Sigmoid colon (tissue), 7 donors: ENCODE results near the gene FUT6. TPM values are rescaled to one million over a fixed set of nuclear protein-coding genes. Genes with fewer than 3 reads are reported as not detected.

ENCODE experiments used
- DNase-seq: peaks from one replicate; pipeline ENCODE4 v3.0.0-alpha.2; 2019
- H3K27ac ChIP-seq, 4 donors: fragments of 200-600 bp; sonication (generic); one replicate each; pipeline ENCODE4 v1.5.1; 2016 to 2019; ENCODE audit warnings: mild to moderate bottlenecking in 1 of 4
- H3K27me3 ChIP-seq, 3 donors: fragments of 200-600 bp; sonication (generic); one replicate each; pipeline ENCODE4 v1.5.1; 2019; ENCODE audit warnings: mild to moderate bottlenecking in 1 of 3
- H3K36me3 ChIP-seq, 4 donors: fragments of 200-600 bp; sonication (generic); one replicate each; pipeline ENCODE4 v1.5.1; 2016 to 2019
- H3K4me1 ChIP-seq, 4 donors: fragments of 200-600 bp; sonication (generic); one replicate each; pipeline ENCODE4 v1.5.1; 2017 to 2019
- H3K4me3 ChIP-seq, 4 donors: fragments of 200-600 bp; sonication (generic); one replicate each; pipeline ENCODE4 v1.5.1; 2017 to 2019; ENCODE audit warnings: mild to moderate bottlenecking in 2 of 4, moderate library complexity in 1 of 4
- H3K9me3 ChIP-seq, 4 donors: fragments of 200-600 bp in 3 of 4; sonication (generic) in 3 of 4; one replicate each; pipeline versions ENCODE4 v1.5.1 to v1.6.1; 2013 to 2019
- EP300 ChIP-seq, 4 donors: sonication (generic); formaldehyde crosslinking; IDR thresholded peaks; one replicate each; pipeline ENCODE4 v1.6.1; 2017; ENCODE audit warnings: antibody characterized with exemption in 4 of 4
- POLR2A ChIP-seq, 2 donors: fragments of 450-650 bp; IDR thresholded peaks; one replicate each; pipeline ENCODE4 v1.6.1; 2016; ENCODE audit warnings: antibody characterized with exemption in 2 of 2, mild to moderate bottlenecking in 2 of 2, moderate library complexity in 2 of 2
- POLR2AphosphoS5 ChIP-seq, 4 donors: sonication (generic); formaldehyde crosslinking; IDR thresholded peaks; one replicate each; pipeline ENCODE4 v1.6.1; 2017; ENCODE audit warnings: antibody characterized with exemption in 4 of 4
- WGBS, 2 donors: extraction: QIAGEN DNeasy Blood & Tissue Kit; methylation state at CpG; one replicate each; pipeline ENCODE4 v1.1.7; 2013; 5-methylcytosine and 5-hydroxymethylcytosine counted together
- intact Hi-C: fragments of 100-400 bp; cut with DNase I; formaldehyde crosslinking; loops from one replicate; pipeline ENCODE4 v1.15.1; 2023
- polyA plus RNA-seq, 3 donors: library from polyadenylated mRNA; stranded (reverse); fragments of 200-250 nt; gene quantifications; one replicate each; pipeline ENCODE4 v1.2.3, GENCODE V29; 2013
- total RNA-seq, 4 donors: library from RNA; depleted of rRNA; stranded (reverse); fragments of >200 nt; gene quantifications; one replicate each; pipeline ENCODE4 v1.1.0, GENCODE V29; 2016
- TF ChIP-seq, protein P1 (sequence below), 4 experiments: fragments of 450-650 bp in 3 of 4; fragments of 200-600 bp in 1 of 4; IDR thresholded peaks; one replicate each; pipeline ENCODE4 v1.5.1; 2016 to 2019; ENCODE audit warnings: antibody characterized with exemption in 4 of 4, mild to moderate bottlenecking in 3 of 4, moderate library complexity in 2 of 4
- donor health status: healthy with polysubstance abuse.
- donor health status: Bipolar disorder and iron deficiency.
- donor health status: healthy.

The FUT6 gene
- total and polyA plus RNA-seq, 7 donors: 14.8 to 61.1 (median 21.0) TPM; not detected in 4

GRCh38 chr19:5814123-5814851 is 25.2 kb downstream of the FUT6 start:
- H3K27ac ChIP-seq: no peak overlapping the region

DNA sequence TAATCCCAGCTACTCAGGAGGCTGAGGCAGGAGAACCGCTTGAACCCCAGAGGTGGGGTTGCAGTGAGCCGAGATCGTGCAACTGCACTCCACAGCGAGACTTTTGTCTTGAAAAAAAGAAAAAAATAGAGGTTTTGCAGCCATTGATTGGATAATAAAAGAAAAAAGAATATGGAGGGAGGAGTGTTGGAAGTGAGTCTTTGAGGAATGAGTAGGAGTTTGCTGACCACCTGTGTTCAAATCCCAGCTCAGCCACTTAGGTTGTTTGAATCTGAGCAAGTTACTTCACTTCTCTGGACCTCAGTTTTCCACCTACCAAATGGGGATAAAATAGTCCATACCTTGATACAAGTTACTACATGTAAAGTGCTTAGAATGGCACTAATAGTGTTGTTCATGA is 28.4 kb downstream of the FUT6 start:
- Histone ChIP-seq H3K4me3 (no peak overlapping the region), H3K27ac (no peak overlapping the region), H3K36me3 (no peaks in the 10 kb centered on the region), H3K9me3 (no peaks in the 10 kb centered on the region), H3K27me3 (no peaks in the 10 kb centered on the region), H3K4me1 (peaks cover 0 to 5% (median 4%) of the 10 kb centered on the region in 4 donors)
- intact Hi-C loops: no loop called here
- no peak for TF ChIP-seq POLR2A (IDR thresholded peaks at IDR 0.05)
- TF ChIP-seq EP300 (IDR thresholded peaks at IDR 0.05): no peak
- TF ChIP-seq, protein P1, sequence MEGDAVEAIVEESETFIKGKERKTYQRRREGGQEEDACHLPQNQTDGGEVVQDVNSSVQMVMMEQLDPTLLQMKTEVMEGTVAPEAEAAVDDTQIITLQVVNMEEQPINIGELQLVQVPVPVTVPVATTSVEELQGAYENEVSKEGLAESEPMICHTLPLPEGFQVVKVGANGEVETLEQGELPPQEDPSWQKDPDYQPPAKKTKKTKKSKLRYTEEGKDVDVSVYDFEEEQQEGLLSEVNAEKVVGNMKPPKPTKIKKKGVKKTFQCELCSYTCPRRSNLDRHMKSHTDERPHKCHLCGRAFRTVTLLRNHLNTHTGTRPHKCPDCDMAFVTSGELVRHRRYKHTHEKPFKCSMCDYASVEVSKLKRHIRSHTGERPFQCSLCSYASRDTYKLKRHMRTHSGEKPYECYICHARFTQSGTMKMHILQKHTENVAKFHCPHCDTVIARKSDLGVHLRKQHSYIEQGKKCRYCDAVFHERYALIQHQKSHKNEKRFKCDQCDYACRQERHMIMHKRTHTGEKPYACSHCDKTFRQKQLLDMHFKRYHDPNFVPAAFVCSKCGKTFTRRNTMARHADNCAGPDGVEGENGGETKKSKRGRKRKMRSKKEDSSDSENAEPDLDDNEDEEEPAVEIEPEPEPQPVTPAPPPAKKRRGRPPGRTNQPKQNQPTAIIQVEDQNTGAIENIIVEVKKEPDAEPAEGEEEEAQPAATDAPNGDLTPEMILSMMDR (IDR thresholded peaks at IDR 0.05): no peak
- TF ChIP-seq POLR2AphosphoS5 (IDR thresholded peaks at IDR 0.05): no peak
- WGBS, 2 donors: 94 to 97% methylated on average over 4 of the region's 4 CpGs
- DNase-seq: no peak

More at GRCh38 chr19:5814123-5814851, 25.2 kb downstream of the FUT6 start:
- WGBS, 2 donors: 35 to 69% methylated on average over 9 of the region's 9 CpGs
- H3K27me3 ChIP-seq: no peaks in the 10 kb centered on the region
- H3K36me3 ChIP-seq: no peaks in the 10 kb centered on the region
- no peaks in the 10 kb centered on the region for H3K4me1 ChIP-seq
- no peaks in the 10 kb centered on the region for H3K9me3 ChIP-seq
- TF ChIP-seq EP300 (IDR thresholded peaks at IDR 0.05) (no peak), POLR2AphosphoS5 (IDR thresholded peaks at IDR 0.05) (no peak), POLR2A (IDR thresholded peaks at IDR 0.05) (no peak)
- TF ChIP-seq, protein P1 (IDR thresholded peaks at IDR 0.05): no peak
- intact Hi-C loops: no loop called here
- no peak overlapping the region for H3K4me3 ChIP-seq
- no peak for DNase-seq

GRCh38 chr19:5809469-5809868 is 30.0 kb downstream of the FUT6 start:
- intact Hi-C loops: loop anchor here (10.0 kb wide), 1 partner anchor 315 kb away; no protein-coding TSS in a partner anchor
- DNase-seq: no peak
- H3K27me3 ChIP-seq: peaks cover 0 to 3% (median 1%) of the 10 kb centered on the region in 3 donors
- H3K4me1 ChIP-seq: peaks cover 0 to 14% (median 12%) of the 10 kb centered on the region in 4 donors
- no peak overlapping the region for H3K27ac ChIP-seq
- 74 to 84% methylated on average over 10 of the region's 10 CpGs for WGBS, 2 donors
- TF ChIP-seq POLR2AphosphoS5 (IDR thresholded peaks at IDR 0.05): no peak
- TF ChIP-seq, protein P1 (IDR thresholded peaks at IDR 0.05): no peak
- TF ChIP-seq EP300 (IDR thresholded peaks at IDR 0.05): no peak
- TF ChIP-seq POLR2A (IDR thresholded peaks at IDR 0.05): no peak
- no peak overlapping the region for H3K4me3 ChIP-seq
- no peaks in the 10 kb centered on the region for H3K36me3 ChIP-seq
- H3K9me3 ChIP-seq: no peaks in the 10 kb centered on the region

DNA sequence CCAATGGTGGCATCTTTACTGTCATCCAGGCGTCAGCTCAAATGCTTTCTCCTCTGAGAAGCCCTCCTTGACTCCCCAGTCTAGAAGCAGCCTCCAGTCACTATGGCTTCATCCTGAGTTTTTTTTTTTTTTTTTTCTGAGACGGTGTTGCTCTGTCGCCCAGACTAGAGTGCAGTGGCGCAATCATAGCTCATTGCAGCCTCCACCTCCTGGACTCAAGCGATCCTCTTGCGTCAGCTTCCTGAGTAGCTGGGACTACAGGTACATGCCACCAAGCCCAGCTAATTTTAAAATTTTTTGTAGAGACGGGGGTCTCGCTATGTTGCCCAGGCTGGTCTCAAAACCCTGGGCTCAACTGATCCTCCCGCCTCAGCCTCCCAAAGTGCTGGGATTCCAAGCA is 30.4 kb downstream of the FUT6 start:
- 89 to 90% methylated on average over 9 of the region's 9 CpGs for WGBS, 2 donors

More for the DNA sequence above, 30.4 kb downstream of the FUT6 start:
- Histone ChIP-seq H3K4me3 (no peak overlapping the region), H3K27me3 (peaks cover 0 to 7% (median 6%) of the 10 kb centered on the region in 3 donors), H3K27ac (no peak overlapping the region), H3K36me3 (no peaks in the 10 kb centered on the region), H3K9me3 (no peaks in the 10 kb centered on the region), H3K4me1 (peaks cover 0 to 19% (median 16%) of the 10 kb centered on the region in 4 donors)
- TF ChIP-seq POLR2A (IDR thresholded peaks at IDR 0.05) (no peak), EP300 (IDR thresholded peaks at IDR 0.05) (no peak), POLR2AphosphoS5 (IDR thresholded peaks at IDR 0.05) (no peak)
- TF ChIP-seq, protein P1 (IDR thresholded peaks at IDR 0.05): no peak
- DNase-seq: no peak
- intact Hi-C loops: loop anchor here (10.0 kb wide), 1 partner anchor 316 kb away; no protein-coding TSS in a partner anchor
